ENCODE data around the gene RASGRF1. TPM values are rescaled to one million over a fixed set of nuclear protein-coding genes. Genes with fewer than 3 reads are reported as not detected.

The RASGRF1 gene
- total RNA-seq, 1 experiment from 2014 or later, result 0.59 TPM

DNA sequence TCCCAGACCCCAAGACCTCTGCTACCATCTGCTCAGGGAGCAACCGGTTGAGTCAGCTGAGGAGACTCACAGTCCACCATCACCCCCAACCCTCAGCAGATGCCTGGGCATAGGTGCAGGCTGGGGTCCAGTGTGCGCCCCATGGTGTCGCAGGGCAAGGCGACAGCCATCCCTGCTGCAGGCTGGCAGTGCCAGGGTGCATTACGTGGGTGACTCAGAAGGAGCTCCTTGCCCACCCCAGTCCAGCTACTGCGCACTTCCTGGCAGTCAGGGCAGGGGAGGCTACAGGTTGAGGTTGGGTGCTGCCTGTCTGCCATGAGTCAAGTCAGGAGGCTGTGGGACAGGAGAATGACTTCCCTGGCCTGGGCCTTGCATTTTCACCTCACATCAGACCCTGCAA lies 33.5 kb downstream of the RASGRF1 start:
- no peaks in the 10 kb centered on the region for H3K9me3 ChIP-seq (ENCODE audit: control insufficient read depth, insufficient read depth, low read depth, low read length)
- CTCF ChIA-PET, result no interaction called here
- DNase-seq (ENCODE audit: low read depth, low spot score) (no peak), ATAC-seq (no peak)
- H3K4me1 ChIP-seq (ENCODE audit: control insufficient read depth, insufficient read depth, low read length), result no peaks in the 10 kb centered on the region
- BruUV-seq (replicated peaks), result no TSS peak
- in situ Hi-C loops (cut with HindIII; ENCODE audit: low pct_unique_long_range_greater_than_20kb, low sequenced_read_pairs), result no loop called here
- intact Hi-C loops (cut with micrococcal nuclease; ENCODE audit: unreplicated experiment), result no loop called here
- peaks cover 2% of the 10 kb centered on the region for H3K27me3 ChIP-seq (ENCODE audit: control insufficient read depth, insufficient read depth, low read length)
- no peaks in the 10 kb centered on the region for H3K36me3 ChIP-seq (ENCODE audit: control insufficient read depth, insufficient read depth, low read length)
- POLR2A ChIA-PET, result no interaction called here
- no peak overlapping the region for H3K27ac ChIP-seq (ENCODE audit: low read length)
- no peak for TF ChIP-seq SIN3A (IDR thresholded peaks at IDR 0.05; ENCODE audit: borderline replicate concordance, insufficient read depth, low read depth, low read length)
- TF ChIP-seq, protein P1, sequence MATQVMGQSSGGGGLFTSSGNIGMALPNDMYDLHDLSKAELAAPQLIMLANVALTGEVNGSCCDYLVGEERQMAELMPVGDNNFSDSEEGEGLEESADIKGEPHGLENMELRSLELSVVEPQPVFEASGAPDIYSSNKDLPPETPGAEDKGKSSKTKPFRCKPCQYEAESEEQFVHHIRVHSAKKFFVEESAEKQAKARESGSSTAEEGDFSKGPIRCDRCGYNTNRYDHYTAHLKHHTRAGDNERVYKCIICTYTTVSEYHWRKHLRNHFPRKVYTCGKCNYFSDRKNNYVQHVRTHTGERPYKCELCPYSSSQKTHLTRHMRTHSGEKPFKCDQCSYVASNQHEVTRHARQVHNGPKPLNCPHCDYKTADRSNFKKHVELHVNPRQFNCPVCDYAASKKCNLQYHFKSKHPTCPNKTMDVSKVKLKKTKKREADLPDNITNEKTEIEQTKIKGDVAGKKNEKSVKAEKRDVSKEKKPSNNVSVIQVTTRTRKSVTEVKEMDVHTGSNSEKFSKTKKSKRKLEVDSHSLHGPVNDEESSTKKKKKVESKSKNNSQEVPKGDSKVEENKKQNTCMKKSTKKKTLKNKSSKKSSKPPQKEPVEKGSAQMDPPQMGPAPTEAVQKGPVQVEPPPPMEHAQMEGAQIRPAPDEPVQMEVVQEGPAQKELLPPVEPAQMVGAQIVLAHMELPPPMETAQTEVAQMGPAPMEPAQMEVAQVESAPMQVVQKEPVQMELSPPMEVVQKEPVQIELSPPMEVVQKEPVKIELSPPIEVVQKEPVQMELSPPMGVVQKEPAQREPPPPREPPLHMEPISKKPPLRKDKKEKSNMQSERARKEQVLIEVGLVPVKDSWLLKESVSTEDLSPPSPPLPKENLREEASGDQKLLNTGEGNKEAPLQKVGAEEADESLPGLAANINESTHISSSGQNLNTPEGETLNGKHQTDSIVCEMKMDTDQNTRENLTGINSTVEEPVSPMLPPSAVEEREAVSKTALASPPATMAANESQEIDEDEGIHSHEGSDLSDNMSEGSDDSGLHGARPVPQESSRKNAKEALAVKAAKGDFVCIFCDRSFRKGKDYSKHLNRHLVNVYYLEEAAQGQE (IDR thresholded peaks at IDR 0.05; ENCODE audit: insufficient read depth in 1 of 2, low read depth in 2 of 2, low read length in 1 of 2), result no peak
- TF ChIP-seq, protein P2, sequence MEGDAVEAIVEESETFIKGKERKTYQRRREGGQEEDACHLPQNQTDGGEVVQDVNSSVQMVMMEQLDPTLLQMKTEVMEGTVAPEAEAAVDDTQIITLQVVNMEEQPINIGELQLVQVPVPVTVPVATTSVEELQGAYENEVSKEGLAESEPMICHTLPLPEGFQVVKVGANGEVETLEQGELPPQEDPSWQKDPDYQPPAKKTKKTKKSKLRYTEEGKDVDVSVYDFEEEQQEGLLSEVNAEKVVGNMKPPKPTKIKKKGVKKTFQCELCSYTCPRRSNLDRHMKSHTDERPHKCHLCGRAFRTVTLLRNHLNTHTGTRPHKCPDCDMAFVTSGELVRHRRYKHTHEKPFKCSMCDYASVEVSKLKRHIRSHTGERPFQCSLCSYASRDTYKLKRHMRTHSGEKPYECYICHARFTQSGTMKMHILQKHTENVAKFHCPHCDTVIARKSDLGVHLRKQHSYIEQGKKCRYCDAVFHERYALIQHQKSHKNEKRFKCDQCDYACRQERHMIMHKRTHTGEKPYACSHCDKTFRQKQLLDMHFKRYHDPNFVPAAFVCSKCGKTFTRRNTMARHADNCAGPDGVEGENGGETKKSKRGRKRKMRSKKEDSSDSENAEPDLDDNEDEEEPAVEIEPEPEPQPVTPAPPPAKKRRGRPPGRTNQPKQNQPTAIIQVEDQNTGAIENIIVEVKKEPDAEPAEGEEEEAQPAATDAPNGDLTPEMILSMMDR (IDR thresholded peaks at IDR 0.05), result no peak
- no peak for TF ChIP-seq TCF7L2 (IDR thresholded peaks at IDR 0.05; ENCODE audit: low read depth, low read length)
- no peak for TF ChIP-seq POLR2AphosphoS5 (IDR thresholded peaks at IDR 0.05; ENCODE audit: low read depth, low read length)
- H3K4me3 ChIP-seq (ENCODE audit: low read depth in 2 of 2, low read length in 2 of 2), result no peak overlapping the region

DNA sequence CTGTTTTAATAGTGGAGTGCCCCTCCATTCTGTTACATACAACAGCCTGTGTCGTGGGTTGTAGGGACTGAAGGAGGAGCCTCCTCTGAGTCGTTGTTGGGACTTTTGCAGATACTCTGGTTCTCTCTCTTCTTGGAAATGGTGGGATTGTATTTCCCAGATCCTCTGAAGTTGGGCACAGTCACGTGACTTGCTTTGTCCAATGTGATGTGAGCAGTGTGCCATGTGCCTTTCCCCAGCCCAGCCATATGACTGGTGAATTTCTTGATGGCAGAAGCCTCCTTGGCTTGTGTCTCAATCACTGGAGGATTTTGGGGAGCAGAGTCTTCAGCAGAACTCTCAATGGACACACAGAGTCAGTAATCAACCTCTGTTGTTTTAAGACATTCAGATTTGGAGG lies 36.2 kb downstream of the RASGRF1 start:
- BruUV-seq (replicated peaks), result no TSS peak
- Histone ChIP-seq H3K4me3 (ENCODE audit: low read depth in 2 of 2, low read length in 2 of 2) (no peak overlapping the region), H3K36me3 (ENCODE audit: control insufficient read depth, insufficient read depth, low read length) (no peaks in the 10 kb centered on the region), H3K4me1 (ENCODE audit: control insufficient read depth, insufficient read depth, low read length) (no peaks in the 10 kb centered on the region), H3K27me3 (ENCODE audit: control insufficient read depth, insufficient read depth, low read length) (no peaks in the 10 kb centered on the region; the same call in 1 of the 2 replicates), H3K27ac (ENCODE audit: low read length) (no peak overlapping the region), H3K9me3 (ENCODE audit: control insufficient read depth, insufficient read depth, low read depth, low read length) (no peaks in the 10 kb centered on the region)
- intact Hi-C loops (cut with micrococcal nuclease; ENCODE audit: unreplicated experiment), result no loop called here
- ChIA-PET CTCF (no interaction called here), POLR2A (no interaction called here)
- in situ Hi-C loops (cut with HindIII; ENCODE audit: low pct_unique_long_range_greater_than_20kb, low sequenced_read_pairs), result no loop called here
- ATAC-seq (no peak), DNase-seq (ENCODE audit: low read depth, low spot score) (no peak)
- TF ChIP-seq SIN3A (IDR thresholded peaks at IDR 0.05; ENCODE audit: borderline replicate concordance, insufficient read depth, low read depth, low read length) (no peak), TCF7L2 (IDR thresholded peaks at IDR 0.05; ENCODE audit: low read depth, low read length) (no peak), POLR2AphosphoS5 (IDR thresholded peaks at IDR 0.05; ENCODE audit: low read depth, low read length) (no peak)
- TF ChIP-seq, protein P2 (IDR thresholded peaks at IDR 0.05), result no peak
- TF ChIP-seq, protein P1 (IDR thresholded peaks at IDR 0.05; ENCODE audit: insufficient read depth in 1 of 2, low read depth in 2 of 2, low read length in 1 of 2), result no peak

All from Panc1 (cell line).